Stimulated activated naive CD8-positive, alpha-beta T cell treated with anti-CD3 and anti-CD28 coated beads, Interleukin-15, Interleukin-2, amounts not matched to agents 100 U/mL and 50 U/mL, for 24 hours (primary cell): Measurements from ENCODE around the gene CLIC4.
"Not testable (repeated sequence)": the region's sequence is repeated elsewhere in the genome, so short reads cannot be mapped to it uniquely, and the experiment has no call there.

Experiments
- ATAC-seq: fragments of 150-1000 bp; cut with Tn5 transposase; one replicate; pipeline ENCODE4 v1.10.0; 2021
- DNase-seq: peaks from one replicate; pipeline ENCODE4 v3.0.0; 2021

Gene CLIC4

GRCh38 chr1:24773618-24774017 lies 28.4 kb downstream of the CLIC4 start:
- ATAC-seq (no peak), DNase-seq (no peak)

- DNase-seq = no peak
- no peak for ATAC-seq
These were observed 30.1 kb downstream of the CLIC4 start for GRCh38 chr1:24775348-24775747.

GRCh38 chr1:24775916-24776315 lies 30.7 kb downstream of the CLIC4 start:
- ATAC-seq = no peak
- no peak for DNase-seq

DNA sequence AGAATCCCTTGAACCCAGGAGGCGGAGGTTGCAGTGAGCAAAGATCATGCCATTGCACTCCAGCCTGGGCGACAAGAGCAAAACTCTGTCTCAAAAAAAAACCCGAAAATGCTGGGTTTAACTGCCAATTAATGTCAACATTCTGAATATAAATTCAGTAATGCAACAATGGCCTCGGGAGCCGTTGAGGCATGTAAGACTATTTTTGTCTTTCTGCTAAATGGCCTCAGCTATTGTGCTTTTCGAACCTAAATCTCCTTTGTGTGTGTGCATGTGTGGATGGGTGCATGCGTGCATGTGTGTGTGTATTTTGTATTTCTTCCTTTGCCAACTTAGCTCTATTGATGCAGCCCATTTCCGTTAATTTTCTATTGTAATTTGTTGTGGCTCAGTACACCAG lies 31.6 kb downstream of the CLIC4 start:
- no peak for DNase-seq
- no peak for ATAC-seq

- ATAC-seq = no peak
- DNase-seq = no peak
These were observed 32.9 kb downstream of the CLIC4 start for GRCh38 chr1:24778141-24778540.

DNA sequence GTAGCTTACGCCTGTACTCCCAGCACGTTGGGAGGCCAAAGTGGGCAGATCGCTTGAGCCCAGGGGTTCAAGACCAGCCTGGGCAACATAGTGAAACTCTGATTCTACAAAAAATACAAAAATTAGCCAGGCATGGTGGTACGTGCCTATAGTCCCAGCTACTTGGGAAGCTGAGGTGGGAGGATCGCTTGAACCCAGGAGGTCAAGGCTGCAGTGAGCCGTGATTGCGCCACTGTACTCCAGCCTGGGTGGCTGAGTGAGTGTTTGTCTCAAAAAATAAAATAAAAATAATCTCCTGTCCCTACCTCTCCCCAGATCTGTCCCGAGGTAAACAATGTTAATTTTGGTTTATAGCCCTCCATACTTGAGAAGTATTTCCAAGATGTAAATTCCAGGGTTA lies 34.0 kb downstream of the CLIC4 start:
- not testable (repeated sequence) for ATAC-seq, DNase-seq

GRCh38 chr1:24779689-24780464 lies 34.6 kb downstream of the CLIC4 start:
- DNase-seq = no peak
- ATAC-seq = no peak

GRCh38 chr1:24780626-24781025 lies 35.4 kb downstream of the CLIC4 start:
- not testable (repeated sequence) for DNase-seq, ATAC-seq

- DNase-seq (no peak), ATAC-seq (no peak)
These were observed 37.4 kb downstream of the CLIC4 start for GRCh38 chr1:24782689-24783088.

- DNase-seq (no peak), ATAC-seq (no peak)
These were observed 38.5 kb downstream of the CLIC4 start for GRCh38 chr1:24783713-24784112.

- ATAC-seq = no peak
- DNase-seq = no peak
These were observed 40.9 kb downstream of the CLIC4 start for GRCh38 chr1:24786191-24786590.

DNA sequence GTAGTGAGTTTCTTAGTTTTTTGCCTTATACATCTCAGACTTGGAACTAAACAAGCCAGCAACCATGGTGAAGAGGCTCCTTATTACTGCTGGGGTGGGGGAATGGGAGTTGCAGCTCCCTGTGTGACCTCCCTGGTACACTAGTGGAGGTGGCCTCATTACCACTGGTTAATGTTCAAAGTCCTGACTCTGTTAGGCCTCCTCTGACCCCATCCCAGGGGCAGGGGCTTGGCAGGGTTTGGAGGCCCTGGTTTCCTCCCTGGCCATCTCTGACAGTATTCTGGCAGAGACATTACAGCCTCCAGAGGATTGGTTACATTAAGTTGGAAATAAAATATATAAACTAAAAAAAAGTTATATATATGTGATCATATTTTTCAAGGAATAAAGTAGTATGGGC lies 45.2 kb downstream of the CLIC4 start:
- ATAC-seq (no peak), DNase-seq (no peak)

GRCh38 chr1:24793447-24794129 lies 48.3 kb downstream of the CLIC4 start:
- no peak for DNase-seq
- ATAC-seq = no peak

- ATAC-seq, DNase-seq: not testable (repeated sequence)
These were observed 48.9 kb downstream of the CLIC4 start for GRCh38 chr1:24794130-24794502.

DNA sequence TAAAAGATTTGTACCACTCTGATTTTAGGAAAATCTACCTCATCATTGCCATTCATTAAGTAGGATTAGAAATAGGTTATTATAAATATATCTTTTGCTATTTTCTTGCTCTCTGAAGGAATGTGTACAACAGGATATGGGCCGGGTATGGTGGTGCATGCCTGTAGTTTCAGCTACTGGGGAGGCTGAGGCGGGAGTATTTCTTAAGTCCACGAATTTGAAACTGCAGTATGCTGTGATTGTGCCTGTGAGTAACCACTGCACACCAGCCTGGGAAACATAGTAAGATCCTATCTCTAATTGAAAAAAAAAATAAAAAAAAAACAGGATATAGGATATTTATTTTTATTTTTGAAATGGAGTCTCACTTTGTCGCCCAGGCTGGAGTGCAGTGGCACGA lies 50.0 kb downstream of the CLIC4 start:
- DNase-seq = no peak
- ATAC-seq = no peak

GRCh38 chr1:24796524-24796923 lies 51.3 kb downstream of the CLIC4 start:
- DNase-seq (no peak), ATAC-seq (no peak)

DNA sequence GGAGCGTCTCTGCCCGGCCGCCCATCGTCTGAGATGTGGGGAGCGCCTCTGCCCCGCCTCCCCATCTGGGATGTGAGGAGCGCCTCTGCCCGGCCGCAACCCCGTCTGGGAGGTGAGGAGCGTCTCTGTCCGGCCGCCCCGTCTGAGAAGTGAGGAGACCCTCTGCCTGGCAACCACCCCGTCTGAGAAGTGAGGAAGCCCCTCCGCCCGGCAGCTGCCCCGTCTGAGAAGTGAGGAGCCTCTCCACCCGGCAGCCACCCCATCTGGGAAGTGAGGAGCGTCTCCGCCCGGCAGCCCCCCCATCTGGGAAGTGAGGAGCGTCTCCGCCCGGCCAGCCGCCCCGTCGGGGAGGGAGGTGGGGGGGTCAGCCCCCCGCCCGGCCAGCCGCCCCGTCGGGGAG lies 54.0 kb downstream of the CLIC4 start:
- not testable (repeated sequence) for DNase-seq, ATAC-seq

GRCh38 chr1:24801176-24801575 lies 55.9 kb downstream of the CLIC4 start:
- no peak for DNase-seq
- ATAC-seq = no peak

- DNase-seq (no peak), ATAC-seq (no peak)
These were observed 58.0 kb downstream of the CLIC4 start for GRCh38 chr1:24803220-24803619.

- no peak for ATAC-seq
- no peak for DNase-seq
These were observed 58.8 kb downstream of the CLIC4 start for GRCh38 chr1:24803987-24804530.

DNA sequence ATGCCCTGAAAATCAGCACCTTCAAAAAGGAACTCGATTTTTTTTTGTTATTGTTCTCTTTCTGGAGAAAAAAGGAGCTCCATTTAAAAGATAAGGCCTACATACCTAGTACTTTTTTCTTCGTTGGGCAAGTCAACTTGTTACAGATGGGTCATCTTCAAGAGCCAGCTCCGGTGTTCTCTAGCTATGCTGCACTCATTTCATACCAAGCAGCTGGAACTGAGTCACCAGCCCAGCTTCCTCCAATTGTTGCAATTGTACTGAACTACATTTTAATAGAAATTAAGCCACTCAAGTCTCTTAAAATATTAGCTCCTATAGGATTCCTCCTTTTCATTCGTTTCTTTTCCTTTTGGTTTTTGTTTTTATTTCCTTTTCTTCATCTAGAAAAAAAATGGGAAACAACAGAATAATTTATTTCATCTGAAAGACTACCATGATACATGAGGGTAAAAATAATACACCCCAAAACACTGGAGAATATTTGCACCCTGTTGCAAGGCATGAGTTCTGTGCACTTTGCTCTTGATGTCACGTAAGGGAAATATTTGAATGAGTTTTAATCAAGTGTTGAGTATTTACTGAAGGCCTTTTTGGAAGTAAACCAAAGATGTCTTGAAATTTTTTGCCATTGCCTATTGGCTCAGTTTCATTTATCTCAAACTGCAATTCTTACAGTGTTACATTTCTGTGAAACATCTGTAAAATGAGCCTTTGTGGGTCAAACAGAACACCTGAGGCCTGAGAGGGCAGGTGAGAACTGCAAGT lies 60.5 kb downstream of the CLIC4 start:
- no peak for ATAC-seq
- no peak for DNase-seq

GRCh38 chr1:24806588-24806987 lies 61.3 kb downstream of the CLIC4 start:
- DNase-seq = no peak
- no peak for ATAC-seq

GRCh38 chr1:24811494-24811893 lies 66.2 kb downstream of the CLIC4 start:
- not testable (repeated sequence) for ATAC-seq, DNase-seq
